Activated CD4-positive, alpha-beta T cell treated with anti-CD3 and anti-CD28 coated beads for 48 hours (primary cell): Measurements from ENCODE around the gene WAS.
"Not testable (repeated sequence)": the region's sequence is repeated elsewhere in the genome, so short reads cannot be mapped to it uniquely, and the experiment has no call there.

Experiments
- DNase-seq: peaks from one replicate; pipeline ENCODE4 v3.0.0-alpha.2; 2020

Gene WAS

DNA sequence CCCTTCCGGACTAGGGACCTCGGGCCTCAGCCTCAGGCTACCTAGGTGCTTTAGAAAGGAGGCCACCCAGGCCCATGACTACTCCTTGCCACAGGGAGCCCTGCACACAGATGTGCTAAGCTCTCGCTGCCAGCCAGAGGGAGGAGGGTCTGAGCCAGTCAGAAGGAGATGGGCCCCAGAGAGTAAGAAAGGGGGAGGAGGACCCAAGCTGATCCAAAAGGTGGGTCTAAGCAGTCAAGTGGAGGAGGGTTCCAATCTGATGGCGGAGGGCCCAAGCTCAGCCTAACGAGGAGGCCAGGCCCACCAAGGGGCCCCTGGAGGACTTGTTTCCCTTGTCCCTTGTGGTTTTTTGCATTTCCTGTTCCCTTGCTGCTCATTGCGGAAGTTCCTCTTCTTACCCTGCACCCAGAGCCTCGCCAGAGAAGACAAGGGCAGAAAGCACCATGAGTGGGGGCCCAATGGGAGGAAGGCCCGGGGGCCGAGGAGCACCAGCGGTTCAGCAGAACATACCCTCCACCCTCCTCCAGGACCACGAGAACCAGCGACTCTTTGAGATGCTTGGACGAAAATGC is at the start of gene WAS:
Gene WAS (plus strand): TSS at position 389 of the 572 bp plus-strand sequence. CDS start 55 bp downstream, at position 444.
- peak; percentile 58 for DNase-seq

DNA sequence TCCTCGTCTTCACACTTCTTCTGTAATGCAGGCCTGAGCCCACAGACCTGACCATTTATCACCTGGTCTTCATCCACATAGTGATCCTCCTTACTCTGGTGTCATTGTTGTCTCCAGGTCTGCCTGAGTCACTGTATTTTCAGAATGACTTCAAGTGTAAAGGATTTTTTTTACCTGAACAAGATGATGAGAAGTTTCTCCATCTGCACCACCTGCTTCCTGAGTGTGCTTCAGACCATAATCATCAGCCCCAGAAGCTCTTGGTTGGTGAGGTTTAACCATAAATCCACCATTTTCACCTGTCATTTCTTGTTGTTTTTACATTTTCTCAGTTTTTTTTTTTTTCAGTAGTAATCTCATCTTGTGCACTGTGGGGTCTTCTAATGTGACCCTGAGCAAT is 47.3 kb upstream of the WAS start:
- DNase-seq = no peak

DNA sequence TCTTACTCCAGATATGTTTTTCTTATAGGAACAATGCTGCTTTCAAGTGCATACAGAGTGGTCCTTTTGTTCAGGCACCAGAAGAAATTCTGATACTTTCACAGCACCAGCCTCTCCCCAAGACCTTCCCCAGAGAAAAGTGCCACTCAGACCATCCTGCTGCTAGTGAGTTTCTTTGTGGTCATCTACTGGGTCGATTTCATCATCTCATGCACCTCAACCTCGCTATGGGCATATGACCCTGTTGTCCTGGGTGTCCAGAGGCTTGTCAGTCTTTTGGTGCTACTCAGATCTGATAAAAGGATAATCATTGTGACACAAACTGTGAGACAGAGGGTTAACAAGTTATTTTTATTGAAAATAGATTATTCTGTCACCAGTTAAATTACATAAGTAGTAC is 46.8 kb upstream of the WAS start:
- no peak for DNase-seq

DNA sequence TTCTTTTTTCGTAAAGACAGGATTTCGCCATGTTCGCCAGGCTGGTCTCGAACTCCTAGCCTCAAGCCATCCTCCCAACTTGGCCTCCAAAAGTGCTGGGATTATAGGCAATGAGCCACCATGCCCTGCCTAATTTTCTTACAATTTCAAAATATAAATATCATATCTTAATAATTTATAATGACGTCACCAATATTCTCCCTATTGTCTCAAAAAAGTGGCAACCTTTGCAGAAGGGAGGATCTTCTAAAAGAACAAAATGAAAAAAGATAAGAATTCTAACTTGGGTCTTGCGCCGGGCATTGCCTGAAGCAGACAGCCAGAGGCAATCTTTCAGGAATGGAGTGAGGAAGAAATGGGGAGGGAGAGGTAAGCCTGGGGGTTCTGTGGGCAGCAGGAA is 37.9 kb upstream of the WAS start:
- DNase-seq = no peak

DNA sequence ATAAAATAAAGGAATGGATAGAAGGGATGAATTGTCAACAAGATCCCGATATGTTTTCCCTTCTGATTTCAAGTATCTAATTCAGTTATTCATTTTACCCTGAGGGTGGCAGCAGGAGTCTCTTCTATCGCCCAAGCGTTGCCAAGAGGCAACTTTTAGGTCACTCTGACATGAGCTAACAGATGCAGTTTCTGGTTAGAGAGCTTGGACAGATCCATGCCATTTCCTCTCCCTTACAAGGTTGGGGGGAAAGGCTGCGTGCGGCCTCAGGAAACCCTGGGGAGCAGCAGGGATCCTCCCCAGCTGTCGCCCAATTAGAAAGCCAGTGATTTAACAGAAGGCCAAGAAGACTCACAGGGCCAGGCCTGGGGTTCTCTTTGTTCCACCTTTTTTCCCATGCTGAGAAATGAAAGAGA is 35.3 kb upstream of the WAS start:
- peak; percentile 14 for DNase-seq

DNA sequence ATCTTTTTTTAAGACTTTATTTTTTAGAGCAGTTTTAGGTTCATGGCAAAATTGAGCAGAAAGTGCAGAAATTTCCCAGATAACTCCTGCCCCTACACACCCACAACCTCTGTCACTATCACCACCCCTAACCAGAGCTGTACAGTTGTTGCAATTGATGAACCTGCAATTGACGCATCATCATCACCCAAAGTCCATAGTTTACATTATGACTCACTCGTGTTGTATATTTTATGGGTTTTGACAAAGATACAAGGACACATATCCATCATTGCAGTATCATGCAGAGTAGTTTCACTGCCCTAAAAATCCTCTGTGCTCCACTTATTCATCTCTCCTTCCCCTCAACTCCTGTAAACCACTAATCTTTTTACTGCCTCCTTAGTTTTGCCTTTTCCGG is 34.5 kb upstream of the WAS start:
- no peak for DNase-seq

DNA sequence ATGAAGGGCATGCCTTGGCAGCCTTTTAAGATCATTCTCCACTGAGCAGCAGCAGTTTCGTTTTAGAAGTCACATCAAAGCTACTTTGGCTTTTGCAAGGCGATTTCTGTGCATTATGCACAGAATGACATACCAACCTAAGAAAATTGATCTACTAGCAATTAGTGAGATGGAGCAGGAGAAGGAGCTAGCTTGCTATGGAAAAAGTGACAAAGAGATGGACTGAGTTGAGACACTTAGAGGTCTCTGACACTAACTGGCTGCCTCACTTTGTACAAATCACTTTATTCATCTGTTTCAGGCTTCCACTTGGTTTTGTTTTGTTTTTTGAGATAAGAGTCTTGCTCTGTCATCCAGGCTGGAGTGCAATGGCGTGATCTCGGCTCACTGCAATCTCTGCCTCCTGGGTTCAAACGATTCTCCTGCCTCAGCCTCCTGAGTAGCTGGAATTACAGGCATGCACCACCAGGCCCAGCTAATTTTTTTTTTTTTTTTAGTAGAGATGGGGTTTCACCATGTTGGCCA is 31.5 kb upstream of the WAS start:
- DNase-seq = not testable (repeated sequence)

DNA sequence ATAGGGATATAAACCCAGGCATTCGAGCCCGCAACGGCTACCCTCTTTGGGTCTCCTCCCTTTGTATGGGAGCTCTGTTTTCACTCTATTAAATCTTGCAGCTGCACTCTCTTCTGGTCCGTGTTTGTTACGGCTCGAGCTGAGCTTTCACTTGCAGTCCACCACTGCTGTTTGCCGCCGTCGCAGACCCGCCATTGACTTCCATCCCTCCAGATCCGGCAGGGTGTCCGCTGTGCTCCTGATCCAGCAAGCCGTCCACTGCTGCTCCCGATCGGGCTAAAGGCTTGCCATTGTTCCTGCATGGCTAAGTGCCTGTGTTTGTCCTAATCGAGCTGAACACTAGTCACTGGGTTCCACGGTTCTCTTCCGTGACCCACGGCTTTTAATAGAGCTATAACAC is 28.9 kb upstream of the WAS start:
- not testable (repeated sequence) for DNase-seq

DNA sequence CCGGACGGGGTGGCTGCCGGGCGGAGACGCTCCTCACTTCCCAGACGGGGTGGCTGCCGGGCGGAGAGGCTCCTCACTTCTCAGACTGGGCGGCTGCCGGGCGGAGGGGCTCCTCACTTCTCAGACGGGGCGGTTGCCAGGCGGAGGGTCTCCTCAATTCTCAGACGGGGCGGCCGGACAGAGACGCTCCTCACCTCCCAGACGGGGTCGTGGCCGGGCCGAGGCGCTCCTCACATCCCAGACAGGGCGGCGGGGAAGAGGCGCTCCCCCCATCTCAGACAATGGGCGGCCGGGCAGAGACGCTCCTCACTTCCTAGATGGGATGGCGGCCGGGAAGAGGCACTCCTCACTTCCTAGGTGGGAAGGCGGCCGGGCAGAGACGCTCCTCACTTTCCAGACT is 23.9 kb upstream of the WAS start:
- not testable (repeated sequence) for DNase-seq

DNA sequence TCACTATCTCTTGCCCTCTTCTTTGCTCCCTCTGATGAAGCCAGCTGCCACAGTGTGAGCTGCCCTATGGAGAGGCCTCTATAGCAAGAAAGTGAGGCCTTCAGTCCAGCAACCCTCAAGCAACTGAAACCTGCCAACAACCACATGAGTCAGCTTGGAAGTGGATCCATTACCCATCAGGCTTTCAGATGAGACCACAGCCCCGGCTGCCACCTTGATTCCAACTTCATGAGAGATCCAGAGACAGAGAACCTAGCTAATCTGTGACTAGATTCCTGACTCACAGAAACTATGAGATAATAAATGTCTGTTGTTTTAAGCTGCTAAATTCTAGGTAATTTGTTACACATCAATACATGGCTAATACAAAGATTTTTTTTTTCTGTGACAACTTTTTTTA is 20.4 kb upstream of the WAS start:
- peak; percentile 37 for DNase-seq

DNA sequence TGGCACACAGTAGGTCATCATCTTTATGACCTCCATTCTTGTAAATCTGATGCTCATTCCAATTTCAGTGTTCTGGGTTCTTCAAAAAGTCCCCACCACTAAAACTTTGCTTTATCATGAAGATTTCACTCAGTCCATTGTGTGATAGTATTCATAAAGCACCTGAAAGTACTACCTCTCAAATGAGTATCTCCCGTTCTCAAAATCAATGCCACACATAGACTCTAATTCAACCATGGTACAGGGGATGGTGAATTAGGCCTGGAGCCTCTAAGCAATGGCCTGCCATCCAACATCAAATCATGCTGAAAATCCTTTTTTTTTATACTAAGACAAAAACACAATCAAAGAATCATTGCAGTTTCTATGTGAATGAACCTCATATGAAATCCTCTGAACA is 19.4 kb upstream of the WAS start:
- DNase-seq = no peak

DNA sequence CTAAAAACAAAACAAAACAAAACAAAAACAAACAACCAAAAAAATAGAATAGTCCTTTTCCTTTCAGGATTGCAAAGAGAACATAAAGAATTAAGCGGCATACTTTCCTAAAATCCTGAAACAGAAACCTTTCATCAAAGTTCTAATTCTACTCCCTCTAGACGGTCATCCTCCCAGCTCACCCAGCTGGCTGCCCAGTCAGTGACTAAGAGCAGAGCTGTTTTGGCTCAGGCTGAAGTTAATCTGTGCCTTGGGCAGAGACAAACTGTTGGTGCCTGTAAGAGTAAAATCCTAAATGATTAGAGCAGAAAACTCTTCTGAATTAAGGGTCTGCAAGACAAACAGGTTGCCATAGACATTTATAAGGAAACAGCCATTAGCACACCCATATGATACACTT is 17.6 kb upstream of the WAS start:
- DNase-seq = no peak

DNA sequence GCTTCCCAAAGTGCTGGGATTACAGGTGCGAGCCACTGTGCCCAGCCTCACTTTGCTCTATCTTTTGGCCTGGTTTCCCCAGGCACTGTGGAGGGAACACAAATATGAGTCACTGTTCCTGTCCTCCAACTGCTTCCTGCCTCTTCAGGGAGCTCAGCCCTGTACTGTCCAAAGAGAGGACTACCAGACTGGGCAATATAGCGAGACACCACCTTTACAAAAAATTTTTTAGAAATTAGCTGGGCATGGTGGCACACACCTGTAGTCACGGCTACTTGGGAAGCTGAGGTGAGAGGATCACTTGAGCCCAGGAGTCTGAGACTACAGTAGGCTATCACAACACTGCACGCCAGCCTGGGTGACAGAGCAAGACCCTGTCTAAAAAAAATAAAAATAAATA is 16.9 kb upstream of the WAS start:
- no peak for DNase-seq

DNA sequence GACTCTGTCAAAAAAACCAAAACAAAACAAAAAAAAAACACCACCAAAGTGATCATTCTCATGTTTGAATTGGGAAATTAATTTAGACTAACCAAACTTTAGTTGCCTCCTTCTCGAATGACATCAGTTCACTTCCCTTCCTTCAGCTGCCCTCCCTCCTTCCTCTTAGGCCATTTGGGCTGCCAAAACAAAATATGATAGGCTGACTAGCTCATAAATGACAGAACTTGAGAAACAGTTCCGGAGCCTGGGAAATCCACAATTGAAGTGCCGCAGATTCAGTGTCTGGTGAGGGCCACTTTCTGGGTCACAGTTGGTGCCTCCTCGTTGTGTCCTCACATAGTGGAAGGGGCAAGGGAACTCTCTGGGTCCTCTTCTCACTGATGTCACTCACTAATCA is 16.1 kb upstream of the WAS start:
- no peak for DNase-seq

DNA sequence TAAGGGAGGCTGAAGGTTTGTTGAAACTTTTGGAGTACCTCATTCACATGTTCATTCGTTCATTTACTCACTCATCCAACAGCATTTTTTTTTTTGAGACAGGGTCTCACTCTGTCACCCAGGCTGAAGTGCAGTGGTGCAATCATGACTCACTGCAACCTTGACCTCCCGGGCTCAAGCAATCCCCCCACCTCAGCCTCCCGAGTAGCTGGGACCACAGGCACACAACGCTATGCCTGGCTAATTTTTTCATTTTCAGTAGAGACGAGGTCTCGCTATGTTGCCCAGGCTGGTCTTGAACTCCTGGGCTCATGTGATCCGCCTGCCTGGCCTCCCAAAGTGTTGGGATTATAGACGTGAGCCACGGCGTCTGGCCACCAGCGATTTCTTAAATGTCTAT is 15.4 kb upstream of the WAS start:
- DNase-seq = not testable (repeated sequence)

DNA sequence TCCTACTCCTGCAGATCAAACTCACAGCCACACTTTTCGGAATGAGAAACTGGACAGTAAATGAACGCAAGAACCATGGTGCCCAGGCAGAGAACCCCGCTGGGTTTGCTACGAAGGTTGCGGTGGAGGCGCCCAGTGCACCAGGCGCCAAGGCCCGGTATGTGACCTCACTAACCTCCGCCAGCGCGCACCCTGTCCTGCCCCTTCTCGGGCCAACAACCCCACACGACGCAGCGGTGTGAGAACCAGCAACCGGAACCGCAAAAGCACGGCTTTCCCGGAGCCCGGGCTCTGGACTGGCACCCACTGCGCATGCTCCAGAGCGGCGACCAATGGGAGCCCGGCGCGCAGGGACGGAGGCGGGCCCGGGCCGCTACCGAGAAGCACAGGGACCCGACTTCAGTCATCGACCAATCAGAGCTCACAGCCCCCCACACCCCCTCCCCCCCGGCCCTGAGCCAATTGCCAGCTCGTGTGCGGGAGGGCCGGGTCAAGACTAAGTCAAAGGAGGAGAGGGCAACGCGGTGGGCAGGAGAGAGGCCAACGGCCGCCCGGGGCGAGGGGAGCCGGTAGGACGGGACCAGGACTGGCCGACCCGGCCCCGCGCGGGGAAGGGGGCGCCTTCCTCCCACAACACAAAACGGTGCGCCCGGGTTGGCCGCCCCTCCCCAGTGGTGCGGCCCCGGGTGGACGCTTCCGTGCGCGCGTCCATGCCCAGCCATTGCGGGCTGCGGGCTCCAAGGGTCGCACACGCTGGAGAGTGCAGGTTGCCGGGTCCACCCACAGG is 7.3 kb upstream of the WAS start:
- DNase-seq = peak; percentile 91

DNA sequence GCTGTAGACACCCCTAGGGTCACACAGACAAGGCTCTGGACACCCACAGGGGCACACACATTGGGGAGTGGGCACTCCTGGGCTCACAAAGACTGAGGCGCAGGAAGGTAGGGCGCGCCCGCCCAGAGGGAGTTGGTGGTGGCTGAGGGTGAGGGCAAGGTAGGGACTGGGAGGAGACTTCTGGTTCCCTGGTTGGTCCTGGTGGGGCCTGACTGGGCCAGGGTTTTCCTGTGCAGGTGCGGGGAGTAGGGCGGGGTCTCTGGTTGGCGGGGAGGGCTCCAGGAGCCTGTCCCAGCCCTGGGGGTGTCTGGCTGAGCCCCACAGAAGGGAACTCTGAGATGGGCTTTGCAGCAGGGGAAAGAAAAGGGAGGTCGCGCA is 6.7 kb upstream of the WAS start:
- DNase-seq = peak; percentile 21

DNA sequence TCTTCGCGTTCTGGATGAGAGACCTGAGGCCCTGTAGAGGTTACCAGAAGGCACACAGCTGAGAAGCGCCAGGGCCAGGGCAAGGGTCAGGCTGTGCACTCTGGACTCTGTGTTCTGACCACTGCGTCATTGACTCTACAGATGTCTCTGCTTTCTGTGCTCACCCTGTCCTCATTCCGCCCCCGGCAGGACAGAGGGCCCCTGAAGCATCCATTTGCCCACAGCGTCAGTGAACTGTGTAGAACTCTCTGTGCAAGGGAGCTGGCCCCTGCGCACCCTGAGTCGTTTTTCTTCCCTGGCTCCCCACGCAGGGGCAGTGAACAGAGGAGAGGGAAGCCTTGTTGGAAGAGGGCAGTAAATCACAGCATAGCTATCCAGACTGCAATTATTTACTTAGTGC is 6.1 kb upstream of the WAS start:
- DNase-seq = no peak

DNA sequence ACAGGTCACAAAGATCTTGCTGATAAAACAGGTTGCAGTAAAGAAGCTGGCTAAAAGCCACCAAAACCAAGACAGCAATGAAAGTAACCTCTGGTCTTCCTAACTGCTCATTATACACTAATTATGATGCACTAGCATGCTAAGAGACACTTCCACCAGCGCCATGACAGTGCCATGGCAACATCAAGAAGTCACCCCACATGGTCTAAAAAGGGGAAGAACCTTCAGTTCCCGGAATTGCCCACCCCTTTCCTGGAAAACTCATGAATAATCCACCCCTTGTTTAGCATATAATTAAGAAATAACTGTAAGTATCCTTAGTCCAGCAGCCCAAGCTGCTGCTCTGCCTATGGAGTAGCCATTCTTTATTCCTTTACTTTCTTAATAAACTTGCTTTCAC is 3.1 kb upstream of the WAS start:
- DNase-seq = peak; percentile 64

DNA sequence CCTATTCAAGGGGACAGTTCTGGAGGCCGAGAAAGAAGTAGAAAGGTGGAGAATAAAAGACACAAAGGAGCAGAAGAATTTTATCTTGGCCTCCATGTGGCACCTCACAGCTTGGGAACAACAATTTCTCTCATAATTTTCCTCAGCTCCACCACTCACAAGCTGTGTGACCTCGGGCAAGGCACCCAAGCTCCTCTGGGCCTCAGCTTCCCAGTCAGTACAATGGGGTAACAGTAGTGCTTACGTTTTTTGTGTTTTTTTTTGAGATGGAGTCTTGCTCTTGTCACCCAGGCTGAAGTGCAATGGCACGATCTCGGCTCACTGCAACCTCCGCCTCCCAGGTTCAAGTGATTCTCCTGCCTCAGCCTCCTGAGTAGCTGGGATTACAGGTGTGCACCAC is 2.7 kb upstream of the WAS start:
- not testable (repeated sequence) for DNase-seq

DNA sequence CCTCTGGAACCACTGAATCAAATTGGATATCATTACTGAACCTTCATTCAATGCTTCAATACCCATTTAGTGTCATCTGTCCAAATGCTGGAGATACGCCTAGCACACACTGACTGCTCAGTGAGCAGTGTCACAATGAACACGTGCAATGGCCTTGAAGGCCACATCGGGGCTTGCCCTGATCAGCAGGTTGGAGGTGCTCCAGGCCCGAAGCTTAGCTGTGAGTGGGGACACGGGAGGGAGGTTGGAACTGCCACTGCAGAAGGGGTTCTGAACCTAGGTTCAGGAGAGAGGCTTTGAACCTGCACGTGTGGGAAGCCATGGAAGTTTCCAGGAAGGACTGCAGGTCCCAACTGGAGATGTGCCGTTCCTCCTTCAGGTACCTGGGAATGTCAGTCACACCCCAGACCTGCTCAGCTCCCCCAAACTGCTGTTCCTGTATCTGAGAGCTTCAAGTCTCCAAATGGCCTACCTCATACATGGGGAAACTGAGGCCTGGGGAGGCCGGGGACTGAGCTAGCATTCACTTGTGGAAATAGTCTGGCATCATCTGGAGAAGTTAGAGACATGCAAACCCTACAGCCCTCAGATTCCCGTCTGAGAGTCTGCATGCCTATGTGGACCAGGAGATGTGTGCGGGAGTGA is 1.9 kb upstream of the WAS start:
- no peak for DNase-seq

DNA sequence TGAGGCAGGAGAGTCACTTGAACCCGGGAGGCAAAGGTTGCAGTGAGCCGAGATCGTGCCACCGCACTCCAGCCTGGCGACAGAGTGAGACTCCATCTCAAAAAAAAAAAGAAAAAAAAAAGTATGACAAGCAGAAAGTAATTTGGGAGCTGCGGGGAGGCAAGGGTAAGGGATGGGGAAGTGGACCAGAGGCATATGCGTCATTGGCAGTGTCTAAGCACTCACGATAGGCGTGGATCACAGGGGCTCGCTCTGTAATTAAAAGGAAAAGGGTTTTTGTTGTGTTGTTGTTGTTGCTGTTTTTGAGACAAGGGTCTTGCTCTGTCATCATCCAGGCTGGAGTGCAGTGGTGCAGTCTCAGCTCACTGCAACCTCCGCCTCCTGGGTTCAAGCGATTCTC is 804 bp upstream of the WAS start:
- DNase-seq = not testable (repeated sequence)

DNA sequence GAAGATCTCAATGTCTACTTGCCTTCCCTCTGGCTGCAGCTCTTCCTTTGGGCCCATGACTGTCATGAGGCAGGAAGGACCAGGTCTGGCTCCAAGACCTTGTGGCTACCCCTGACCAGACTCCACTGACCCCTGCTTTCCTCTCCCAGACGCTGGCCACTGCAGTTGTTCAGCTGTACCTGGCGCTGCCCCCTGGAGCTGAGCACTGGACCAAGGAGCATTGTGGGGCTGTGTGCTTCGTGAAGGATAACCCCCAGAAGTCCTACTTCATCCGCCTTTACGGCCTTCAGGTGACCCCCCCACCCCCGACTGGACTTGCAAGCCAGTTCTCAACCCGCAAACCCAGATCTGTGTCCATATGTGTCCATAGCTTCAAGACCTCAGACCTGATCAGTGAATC is 535 bp downstream of the WAS start:
- DNase-seq = no peak

DNA sequence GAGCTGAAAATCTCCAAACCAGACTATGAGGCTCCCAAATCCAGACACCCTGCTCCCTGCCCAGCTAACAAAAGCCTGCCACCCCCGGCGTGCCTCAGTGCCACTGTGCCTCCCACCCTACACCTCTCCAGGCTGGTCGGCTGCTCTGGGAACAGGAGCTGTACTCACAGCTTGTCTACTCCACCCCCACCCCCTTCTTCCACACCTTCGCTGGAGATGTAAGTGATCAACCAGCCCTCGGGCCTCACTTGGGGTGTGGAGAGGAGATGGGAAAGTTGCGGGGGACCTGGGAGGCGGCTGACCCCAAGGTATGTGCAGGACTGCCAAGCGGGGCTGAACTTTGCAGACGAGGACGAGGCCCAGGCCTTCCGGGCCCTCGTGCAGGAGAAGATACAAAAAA is 1.8 kb downstream of the WAS start:
- no peak for DNase-seq
